ENCODE measurements around the gene THBS1.

THBS1 gene

DNA sequence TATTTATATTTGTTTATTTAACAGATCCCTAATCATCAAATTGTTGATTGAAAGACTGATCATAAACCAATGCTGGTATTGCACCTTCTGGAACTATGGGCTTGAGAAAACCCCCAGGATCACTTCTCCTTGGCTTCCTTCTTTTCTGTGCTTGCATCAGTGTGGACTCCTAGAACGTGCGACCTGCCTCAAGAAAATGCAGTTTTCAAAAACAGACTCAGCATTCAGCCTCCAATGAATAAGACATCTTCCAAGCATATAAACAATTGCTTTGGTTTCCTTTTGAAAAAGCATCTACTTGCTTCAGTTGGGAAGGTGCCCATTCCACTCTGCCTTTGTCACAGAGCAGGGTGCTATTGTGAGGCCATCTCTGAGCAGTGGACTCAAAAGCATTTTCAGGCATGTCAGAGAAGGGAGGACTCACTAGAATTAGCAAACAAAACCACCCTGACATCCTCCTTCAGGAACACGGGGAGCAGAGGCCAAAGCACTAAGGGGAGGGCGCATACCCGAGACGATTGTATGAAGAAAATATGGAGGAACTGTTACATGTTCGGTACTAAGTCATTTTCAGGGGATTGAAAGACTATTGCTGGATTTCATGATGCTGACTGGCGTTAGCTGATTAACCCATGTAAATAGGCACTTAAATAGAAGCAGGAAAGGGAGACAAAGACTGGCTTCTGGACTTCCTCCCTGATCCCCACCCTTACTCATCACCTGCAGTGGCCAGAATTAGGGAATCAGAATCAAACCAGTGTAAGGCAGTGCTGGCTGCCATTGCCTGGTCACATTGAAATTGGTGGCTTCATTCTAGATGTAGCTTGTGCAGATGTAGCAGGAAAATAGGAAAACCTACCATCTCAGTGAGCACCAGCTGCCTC lies 14.7 kb downstream of the THBS1 start:
- Histone ChIP-seq H3K4me1 (ENCODE audit: control insufficient read depth, insufficient read depth, low read length) (no peaks in the 10 kb centered on the region), H3K27me3 (ENCODE audit: control insufficient read depth, insufficient read depth, low read length) (no peaks in the 10 kb centered on the region), H3K9me3 (ENCODE audit: control insufficient read depth, insufficient read depth, low read length) (no peaks in the 10 kb centered on the region), H3K36me3 (ENCODE audit: control insufficient read depth, insufficient read depth, low read length) (peaks cover 36% of the 10 kb centered on the region; the same call in 1 of the 2 replicates), H3K27ac (ENCODE audit: low read length) (no peak overlapping the region), H3K4me3 (ENCODE audit: low read length) (no peak overlapping the region)
- no CpG with 5 or more reads among the region's 8 CpGs for WGBS (ENCODE audit: insufficient coverage, insufficient read length)
- DNase-seq (ENCODE audit: low read depth, low spot score) = no peak

DNA sequence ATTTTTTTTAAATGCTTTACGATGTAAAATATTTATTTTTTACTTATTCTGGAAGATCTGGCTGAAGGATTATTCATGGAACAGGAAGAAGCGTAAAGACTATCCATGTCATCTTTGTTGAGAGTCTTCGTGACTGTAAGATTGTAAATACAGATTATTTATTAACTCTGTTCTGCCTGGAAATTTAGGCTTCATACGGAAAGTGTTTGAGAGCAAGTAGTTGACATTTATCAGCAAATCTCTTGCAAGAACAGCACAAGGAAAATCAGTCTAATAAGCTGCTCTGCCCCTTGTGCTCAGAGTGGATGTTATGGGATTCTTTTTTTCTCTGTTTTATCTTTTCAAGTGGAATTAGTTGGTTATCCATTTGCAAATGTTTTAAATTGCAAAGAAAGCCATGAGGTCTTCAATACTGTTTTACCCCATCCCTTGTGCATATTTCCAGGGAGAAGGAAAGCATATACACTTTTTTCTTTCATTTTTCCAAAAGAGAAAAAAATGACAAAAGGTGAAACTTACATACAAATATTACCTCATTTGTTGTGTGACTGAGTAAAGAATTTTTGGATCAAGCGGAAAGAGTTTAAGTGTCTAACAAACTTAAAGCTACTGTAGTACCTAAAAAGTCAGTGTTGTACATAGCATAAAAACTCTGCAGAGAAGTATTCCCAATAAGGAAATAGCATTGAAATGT lies 15.6 kb downstream of the THBS1 start:
- Histone ChIP-seq H3K4me3 (ENCODE audit: low read length) (no peak overlapping the region), H3K36me3 (ENCODE audit: control insufficient read depth, insufficient read depth, low read length) (peaks cover 28% of the 10 kb centered on the region; the same call in 1 of the 2 replicates), H3K4me1 (ENCODE audit: control insufficient read depth, insufficient read depth, low read length) (no peaks in the 10 kb centered on the region), H3K27me3 (ENCODE audit: control insufficient read depth, insufficient read depth, low read length) (no peaks in the 10 kb centered on the region), H3K27ac (ENCODE audit: low read length) (no peak overlapping the region), H3K9me3 (ENCODE audit: control insufficient read depth, insufficient read depth, low read length) (no peaks in the 10 kb centered on the region)
- DNase-seq (ENCODE audit: low read depth, low spot score) = no peak
- no CpG with 5 or more reads among the region's 5 CpGs for WGBS (ENCODE audit: insufficient coverage, insufficient read length)

DNA sequence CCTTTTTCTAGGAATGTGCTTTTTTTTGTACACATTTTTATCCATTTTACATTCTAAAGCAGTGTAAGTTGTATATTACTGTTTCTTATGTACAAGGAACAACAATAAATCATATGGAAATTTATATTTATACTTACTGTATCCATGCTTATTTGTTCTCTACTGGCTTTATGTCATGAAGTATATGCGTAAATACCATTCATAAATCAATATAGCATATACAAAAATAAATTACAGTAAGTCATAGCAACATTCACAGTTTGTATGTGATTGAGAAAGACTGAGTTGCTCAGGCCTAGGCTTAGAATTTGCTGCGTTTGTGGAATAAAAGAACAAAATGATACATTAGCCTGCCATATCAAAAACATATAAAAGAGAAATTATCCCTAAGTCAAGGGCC lies 16.5 kb downstream of the THBS1 start:
- WGBS (ENCODE audit: insufficient coverage, insufficient read length) = no CpG with 5 or more reads among the region's 2 CpGs
- peaks cover 26% of the 10 kb centered on the region; the same call in 1 of the 2 replicates for H3K36me3 ChIP-seq (ENCODE audit: control insufficient read depth, insufficient read depth, low read length)
- no peaks in the 10 kb centered on the region for H3K27me3 ChIP-seq (ENCODE audit: control insufficient read depth, insufficient read depth, low read length)
- no peaks in the 10 kb centered on the region for H3K9me3 ChIP-seq (ENCODE audit: control insufficient read depth, insufficient read depth, low read length)
- no peak overlapping the region for H3K4me3 ChIP-seq (ENCODE audit: low read length)
- H3K4me1 ChIP-seq (ENCODE audit: control insufficient read depth, insufficient read depth, low read length) = no peaks in the 10 kb centered on the region
- H3K27ac ChIP-seq (ENCODE audit: low read length) = no peak overlapping the region
- DNase-seq (ENCODE audit: low read depth, low spot score) = no peak

DNA sequence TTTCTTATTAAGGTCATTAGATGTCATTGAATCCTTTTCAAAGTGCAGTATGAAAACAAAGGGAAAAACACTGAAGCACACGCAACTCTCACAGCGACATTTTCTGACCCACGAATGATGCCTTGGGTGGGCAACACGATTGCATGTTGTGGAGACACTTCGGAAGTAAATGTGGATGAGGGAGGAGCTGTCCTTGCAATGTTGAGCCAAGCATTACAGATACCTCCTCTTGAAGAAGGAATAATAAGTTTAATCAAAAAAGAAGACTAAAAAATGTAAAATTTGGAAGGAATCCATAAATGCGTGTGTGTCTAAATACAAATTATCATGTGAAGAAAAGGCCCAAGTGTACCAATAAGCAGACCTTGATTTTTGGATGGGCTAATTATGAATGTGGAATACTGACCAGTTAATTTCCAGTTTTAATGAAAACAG lies 16.9 kb downstream of the THBS1 start:
- Histone ChIP-seq H3K4me1 (ENCODE audit: control insufficient read depth, insufficient read depth, low read length) (no peaks in the 10 kb centered on the region), H3K36me3 (ENCODE audit: control insufficient read depth, insufficient read depth, low read length) (peaks cover 21% of the 10 kb centered on the region; the same call in 1 of the 2 replicates), H3K4me3 (ENCODE audit: low read length) (no peak overlapping the region), H3K9me3 (ENCODE audit: control insufficient read depth, insufficient read depth, low read length) (no peaks in the 10 kb centered on the region), H3K27me3 (ENCODE audit: control insufficient read depth, insufficient read depth, low read length) (no peaks in the 10 kb centered on the region), H3K27ac (ENCODE audit: low read length) (no peak overlapping the region)
- no peak for DNase-seq (ENCODE audit: low read depth, low spot score)
- WGBS (ENCODE audit: insufficient coverage, insufficient read length) = no CpG with 5 or more reads among the region's 6 CpGs

DNA sequence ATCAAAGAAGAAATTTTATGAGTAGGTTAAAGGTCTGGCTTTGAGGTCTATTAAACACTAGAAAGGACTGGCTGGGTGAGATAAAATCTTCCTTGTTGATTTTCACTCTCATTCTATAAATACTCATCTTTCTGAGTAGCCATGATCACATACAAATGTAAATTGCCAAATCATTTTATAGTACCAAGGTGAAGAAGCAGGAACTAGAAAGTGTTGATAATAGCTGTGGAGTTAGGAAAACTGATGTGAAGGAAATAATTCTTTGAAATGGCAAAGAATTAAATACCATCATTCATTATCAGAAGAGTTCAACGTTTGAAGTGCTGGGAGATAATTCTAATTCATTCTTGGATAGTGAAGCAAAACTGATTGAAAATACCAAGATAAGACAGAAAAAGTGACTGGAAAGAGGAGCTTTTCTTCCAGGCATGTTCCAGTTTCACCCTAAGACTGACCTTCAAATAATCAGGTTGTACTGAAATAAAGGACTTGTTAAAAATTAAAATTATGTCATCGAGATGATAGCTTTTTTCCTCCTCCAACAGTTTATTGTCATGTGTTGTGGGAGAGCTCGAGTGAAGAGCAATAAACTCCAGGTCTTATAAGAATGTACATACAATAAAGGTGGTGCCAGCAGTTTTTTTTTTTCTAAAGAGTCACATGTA lies 17.4 kb downstream of the THBS1 start:
- no peaks in the 10 kb centered on the region for H3K27me3 ChIP-seq (ENCODE audit: control insufficient read depth, insufficient read depth, low read length)
- no peak for DNase-seq (ENCODE audit: low read depth, low spot score)
- no peak overlapping the region for H3K27ac ChIP-seq (ENCODE audit: low read length)
- no peaks in the 10 kb centered on the region for H3K4me1 ChIP-seq (ENCODE audit: control insufficient read depth, insufficient read depth, low read length)
- no CpG with 5 or more reads among the region's 3 CpGs for WGBS (ENCODE audit: insufficient coverage, insufficient read length)
- peaks cover 16% of the 10 kb centered on the region; the same call in 1 of the 2 replicates for H3K36me3 ChIP-seq (ENCODE audit: control insufficient read depth, insufficient read depth, low read length)
- no peaks in the 10 kb centered on the region for H3K9me3 ChIP-seq (ENCODE audit: control insufficient read depth, insufficient read depth, low read length)
- no peak overlapping the region for H3K4me3 ChIP-seq (ENCODE audit: low read length)

DNA sequence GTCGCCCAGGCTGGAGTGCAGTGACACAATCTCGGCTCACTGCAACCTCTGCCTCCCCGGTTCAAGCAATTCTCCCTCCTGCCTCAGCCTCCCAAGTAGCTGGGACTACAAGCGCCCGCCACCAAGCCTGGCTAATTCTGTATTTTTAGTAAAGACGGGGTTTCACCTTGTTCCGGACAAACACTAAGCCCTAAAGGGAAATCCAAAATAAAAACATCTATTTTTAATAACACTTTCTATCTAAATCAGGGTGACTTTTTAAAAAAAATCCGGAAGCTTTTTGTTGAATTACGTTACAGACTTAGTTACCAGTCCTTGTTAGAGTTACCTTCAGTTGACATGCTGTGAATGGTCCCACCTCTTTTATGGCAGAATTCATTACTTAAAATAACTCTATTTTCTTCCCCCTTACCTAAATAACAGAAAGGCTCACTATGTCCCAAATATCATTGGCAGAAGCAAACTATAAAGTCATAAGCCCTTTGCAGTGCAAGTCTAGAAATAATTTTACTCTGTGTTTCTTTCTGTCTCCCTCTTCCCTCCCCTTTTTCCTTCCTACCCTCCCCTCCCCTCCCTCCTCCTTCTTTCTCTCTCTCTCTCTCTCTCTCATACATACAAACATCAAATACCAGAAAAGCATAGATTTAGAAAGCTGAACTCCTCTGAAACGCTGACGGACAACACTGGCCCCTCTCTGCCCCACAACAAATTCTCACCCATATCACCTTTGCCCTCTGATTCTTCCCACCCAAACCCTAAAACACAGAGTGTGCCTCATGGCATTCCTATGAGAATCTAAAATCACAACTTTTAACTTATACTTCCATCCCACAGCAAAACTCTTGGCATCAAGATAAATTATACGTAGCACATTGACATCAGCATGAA lies 18.3 kb downstream of the THBS1 start:
- 100% methylated on average over 1 of the region's 12 CpGs for WGBS (ENCODE audit: insufficient coverage, insufficient read length)
- DNase-seq (ENCODE audit: low read depth, low spot score) = no peak
- H3K27ac ChIP-seq (ENCODE audit: low read length) = no peak overlapping the region
- no peaks in the 10 kb centered on the region for H3K4me1 ChIP-seq (ENCODE audit: control insufficient read depth, insufficient read depth, low read length)
- no peaks in the 10 kb centered on the region for H3K9me3 ChIP-seq (ENCODE audit: control insufficient read depth, insufficient read depth, low read length)
- H3K27me3 ChIP-seq (ENCODE audit: control insufficient read depth, insufficient read depth, low read length) = no peaks in the 10 kb centered on the region
- H3K36me3 ChIP-seq (ENCODE audit: control insufficient read depth, insufficient read depth, low read length) = peaks cover 7% of the 10 kb centered on the region; the same call in 1 of the 2 replicates
- H3K4me3 ChIP-seq (ENCODE audit: low read length) = no peak overlapping the region

DNA sequence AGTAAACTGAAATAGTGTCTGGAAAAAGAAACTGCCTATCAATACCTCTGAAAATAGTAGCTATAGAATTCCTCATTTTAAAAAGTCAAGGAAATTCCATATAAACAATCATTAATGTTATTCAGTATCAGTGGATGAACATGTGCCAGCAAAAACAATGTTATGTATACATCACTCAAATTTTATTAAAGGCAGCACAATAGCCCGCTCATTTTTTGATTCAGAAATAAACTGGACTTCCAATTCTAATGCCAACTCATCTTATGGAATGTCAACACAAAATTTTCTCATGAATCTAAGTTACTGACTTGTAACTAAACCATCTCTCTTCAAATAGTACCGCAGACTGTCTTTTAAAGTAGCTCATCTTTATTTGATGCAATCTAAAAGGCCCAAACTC lies 19.0 kb downstream of the THBS1 start:
- Histone ChIP-seq H3K9me3 (ENCODE audit: control insufficient read depth, insufficient read depth, low read length) (no peaks in the 10 kb centered on the region), H3K4me3 (ENCODE audit: low read length) (no peak overlapping the region), H3K36me3 (ENCODE audit: control insufficient read depth, insufficient read depth, low read length) (peaks cover 5% of the 10 kb centered on the region; the same call in 1 of the 2 replicates), H3K27me3 (ENCODE audit: control insufficient read depth, insufficient read depth, low read length) (no peaks in the 10 kb centered on the region), H3K27ac (ENCODE audit: low read length) (no peak overlapping the region), H3K4me1 (ENCODE audit: control insufficient read depth, insufficient read depth, low read length) (no peaks in the 10 kb centered on the region)
- DNase-seq (ENCODE audit: low read depth, low spot score) = no peak
- WGBS (ENCODE audit: insufficient coverage, insufficient read length) = no CpG with 5 or more reads among the region's 2 CpGs

DNA sequence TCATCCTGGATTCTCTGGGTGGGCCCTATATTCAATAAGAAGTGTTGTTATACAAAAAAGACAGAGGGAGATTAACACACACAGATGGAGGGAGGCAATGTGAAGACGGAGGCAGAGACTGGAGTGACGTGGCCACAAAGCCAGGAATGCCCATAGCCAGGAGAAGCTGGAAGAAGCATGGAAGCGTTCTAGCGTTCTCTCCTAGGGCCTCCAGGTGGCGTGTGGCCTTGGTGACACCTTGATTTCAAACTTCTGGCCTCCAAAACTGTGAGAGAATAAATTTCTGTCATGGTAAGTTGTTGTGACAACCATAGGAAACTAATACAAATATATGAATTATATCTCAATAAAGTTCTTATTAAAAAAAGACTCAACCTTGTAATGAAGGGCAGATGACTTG lies 21.3 kb downstream of the THBS1 start:
- DNase-seq (ENCODE audit: low read depth, low spot score) = no peak
- Histone ChIP-seq H3K4me3 (ENCODE audit: low read length) (no peak overlapping the region), H3K9me3 (ENCODE audit: control insufficient read depth, insufficient read depth, low read length) (no peaks in the 10 kb centered on the region), H3K4me1 (ENCODE audit: control insufficient read depth, insufficient read depth, low read length) (no peaks in the 10 kb centered on the region), H3K27me3 (ENCODE audit: control insufficient read depth, insufficient read depth, low read length) (no peaks in the 10 kb centered on the region), H3K36me3 (ENCODE audit: control insufficient read depth, insufficient read depth, low read length) (no peaks in the 10 kb centered on the region), H3K27ac (ENCODE audit: low read length) (no peak overlapping the region)
- WGBS (ENCODE audit: insufficient coverage, insufficient read length) = no CpG with 5 or more reads among the region's 5 CpGs

DNA sequence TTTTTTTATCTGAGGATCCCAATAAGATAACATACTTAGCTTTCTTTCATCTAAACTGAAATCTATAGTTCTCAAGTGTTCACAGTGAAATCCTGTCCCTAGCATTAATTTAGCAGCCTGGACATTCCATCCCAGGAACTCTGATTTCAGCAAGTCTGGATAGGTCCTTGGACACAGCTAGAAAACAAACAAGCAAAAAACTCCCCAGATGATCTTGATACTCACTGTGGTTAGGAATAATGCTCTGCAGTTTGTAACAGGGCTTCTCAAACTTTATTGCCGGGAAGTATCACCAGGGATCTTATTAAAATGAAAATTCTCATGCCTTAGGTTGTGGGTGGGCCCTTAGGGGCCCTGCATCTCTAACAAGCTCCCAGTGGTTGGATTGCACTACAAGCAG lies 24.3 kb downstream of the THBS1 start:
- Histone ChIP-seq H3K4me1 (ENCODE audit: control insufficient read depth, insufficient read depth, low read length) (no peaks in the 10 kb centered on the region), H3K9me3 (ENCODE audit: control insufficient read depth, insufficient read depth, low read length) (no peaks in the 10 kb centered on the region), H3K27ac (ENCODE audit: low read length) (no peak overlapping the region), H3K27me3 (ENCODE audit: control insufficient read depth, insufficient read depth, low read length) (no peaks in the 10 kb centered on the region), H3K36me3 (ENCODE audit: control insufficient read depth, insufficient read depth, low read length) (no peaks in the 10 kb centered on the region), H3K4me3 (ENCODE audit: low read length) (no peak overlapping the region)
- DNase-seq (ENCODE audit: low read depth, low spot score) = no peak
- WGBS (ENCODE audit: insufficient coverage, insufficient read length) = no CpG with 5 or more reads among the region's 1 CpG

Measured in iPS DF 6.9 (cell line).